Lung microvascular endothelial cell (primary cell): ENCODE data around the gene ADARB2. TPM values are rescaled to one million over a fixed set of nuclear protein-coding genes. Genes with fewer than 3 reads are reported as not detected.
A peak's percentile ranks its signal among the peaks of the same experiment; 100 is the strongest.
"Not testable (repeated sequence)": the region's sequence is repeated elsewhere in the genome, so short reads cannot be mapped to it uniquely, and the experiment has no call there.

Source experiments
- DNase-seq, 2 donors: peaks; one replicate each; pipeline versions ENCODE4 v3.0.0 to v3.0.0-alpha.2; 2010; ENCODE audit warnings: low read depth in 2 of 2
- total RNA-seq: library from RNA; depleted of rRNA; stranded (reverse); fragments of >200 nt; gene quantifications from 2 replicates; pipeline ENCODE4 v1.2.1, GENCODE V29; 2014

ADARB2 gene
- total RNA-seq, 1 donor from 2014 or later: 2.0 TPM

DNA sequence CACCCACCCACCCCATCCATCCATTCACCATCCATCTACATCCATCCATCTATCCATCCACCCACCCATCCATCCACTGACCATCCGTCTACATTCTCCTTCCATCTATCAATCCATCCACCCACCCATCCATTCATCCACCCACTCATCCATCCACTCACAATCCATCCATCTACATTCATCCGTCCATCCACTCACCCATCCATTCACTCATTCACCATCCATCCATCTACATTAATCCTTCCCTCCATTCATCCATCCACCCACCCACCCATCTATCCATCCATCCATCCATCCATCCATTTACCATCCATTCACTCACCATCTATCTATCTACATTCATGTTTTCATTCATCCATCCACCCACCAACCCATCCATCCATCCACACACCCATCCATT is 292.5 kb downstream of the ADARB2 start:
- DNase-seq: no peak

DNA sequence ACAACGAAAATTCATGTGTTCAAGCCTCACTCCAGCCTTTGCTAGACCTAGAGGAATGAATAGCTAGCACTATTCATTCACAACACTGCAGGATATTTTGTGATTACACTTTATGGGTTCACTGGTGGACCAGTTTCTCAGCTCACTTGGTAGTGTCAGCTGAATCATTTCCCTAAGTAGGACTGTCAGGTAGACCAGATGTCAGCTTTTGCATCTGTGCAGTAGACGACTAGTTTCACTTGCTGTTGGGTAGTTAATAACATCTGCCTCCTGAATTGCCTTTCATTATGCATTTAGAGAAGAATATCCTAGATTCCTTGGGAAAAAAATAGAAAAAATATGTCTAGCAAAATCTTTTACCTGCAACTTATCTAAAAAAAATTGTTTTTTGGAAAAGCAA is 296.4 kb downstream of the ADARB2 start:
- DNase-seq: no peak

DNA sequence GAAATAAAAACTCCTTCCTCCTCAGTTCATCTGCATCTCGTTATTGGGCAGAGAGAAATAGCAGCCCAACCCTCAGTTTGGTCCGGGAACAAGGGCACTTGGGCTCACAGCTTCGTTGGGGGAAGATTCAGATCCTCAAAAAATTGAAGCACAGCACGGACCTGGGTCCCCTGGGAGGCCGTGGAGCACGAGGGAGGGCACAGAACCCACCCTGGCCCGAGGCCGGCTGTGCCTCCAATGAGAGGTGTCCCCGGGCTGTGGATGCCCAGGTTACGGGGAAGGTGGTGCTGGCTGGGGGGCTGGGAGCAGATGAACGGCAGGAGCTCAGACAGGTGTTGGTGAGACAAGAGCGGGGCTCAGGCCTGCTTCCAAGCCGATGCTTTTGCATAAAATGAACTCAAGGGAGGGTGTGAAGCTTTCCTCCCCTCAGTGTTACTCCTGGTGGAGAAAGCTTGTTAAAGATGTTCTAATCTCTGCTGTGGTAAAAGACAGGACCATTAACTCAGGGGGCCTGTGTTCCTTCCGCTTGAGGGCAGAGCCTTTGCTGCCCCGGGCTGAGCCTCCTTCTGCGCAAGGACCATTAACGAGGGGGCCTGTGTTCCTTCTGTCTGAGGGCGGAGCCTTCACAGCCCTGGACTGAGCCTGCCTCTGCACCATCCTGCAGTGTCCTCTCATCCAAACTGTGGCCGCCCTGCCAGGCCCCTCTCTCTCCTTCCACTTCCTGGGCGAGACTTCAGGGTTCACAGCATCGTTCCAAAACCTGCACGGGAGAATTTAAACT is 302.2 kb downstream of the ADARB2 start:
- DNase-seq: no peak

DNA sequence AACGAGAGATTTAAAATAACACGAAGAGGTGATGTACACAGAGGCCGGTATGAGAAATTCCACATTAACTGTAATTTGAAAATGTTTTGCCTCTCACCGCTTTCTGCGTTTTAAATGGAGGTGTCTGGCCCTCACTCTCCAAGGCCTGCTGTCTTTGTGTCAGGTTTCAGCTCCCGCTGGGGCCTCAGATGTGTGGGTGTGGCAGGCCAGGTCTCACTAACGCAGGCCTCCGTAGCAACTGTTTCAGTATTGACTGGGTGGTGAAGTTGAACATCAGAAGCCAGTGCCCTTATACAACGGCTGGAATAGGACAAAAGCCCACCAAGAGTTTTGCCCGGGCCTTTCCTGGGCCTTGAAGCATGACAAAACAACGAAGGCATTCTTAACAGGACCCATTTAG is 303.1 kb downstream of the ADARB2 start:
- no peak for DNase-seq

DNA sequence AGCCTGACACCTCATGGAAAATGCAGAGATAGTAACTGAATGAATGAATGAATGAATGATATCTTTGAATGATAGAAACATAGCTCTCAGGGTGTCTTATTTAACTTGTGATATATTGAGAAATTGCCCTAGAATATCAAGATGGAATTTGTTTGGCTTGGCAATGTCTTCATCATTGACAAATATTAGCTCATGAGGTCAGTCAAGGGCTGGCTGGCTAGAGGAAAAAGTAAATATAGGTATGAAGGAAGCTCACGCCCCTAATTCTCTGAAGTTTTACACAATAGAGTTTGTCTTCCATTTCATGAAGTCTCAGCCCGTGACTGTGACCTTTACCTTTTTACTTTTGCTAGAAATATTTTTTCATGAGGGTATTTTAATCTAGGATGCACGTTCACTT is 305.2 kb downstream of the ADARB2 start:
- DNase-seq: no peak

DNA sequence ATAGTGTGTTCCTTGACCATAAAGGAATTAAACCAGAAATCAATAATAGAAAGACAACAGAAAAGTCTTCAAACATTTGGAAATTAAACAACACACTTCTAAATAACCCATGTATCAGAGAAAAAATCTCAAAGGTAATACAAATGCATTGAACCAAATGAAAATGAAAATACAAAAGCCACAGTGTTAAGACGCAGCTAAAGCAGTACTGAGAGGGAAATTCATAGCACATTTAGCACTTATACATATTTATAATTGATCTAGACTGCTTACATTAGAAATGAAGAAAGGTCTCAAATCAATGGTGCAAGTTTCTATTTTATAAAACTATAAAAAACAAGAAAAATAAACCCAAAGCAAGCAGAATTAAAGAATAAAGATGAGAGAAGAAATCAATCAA is 306.1 kb downstream of the ADARB2 start:
- no peak for DNase-seq

DNA sequence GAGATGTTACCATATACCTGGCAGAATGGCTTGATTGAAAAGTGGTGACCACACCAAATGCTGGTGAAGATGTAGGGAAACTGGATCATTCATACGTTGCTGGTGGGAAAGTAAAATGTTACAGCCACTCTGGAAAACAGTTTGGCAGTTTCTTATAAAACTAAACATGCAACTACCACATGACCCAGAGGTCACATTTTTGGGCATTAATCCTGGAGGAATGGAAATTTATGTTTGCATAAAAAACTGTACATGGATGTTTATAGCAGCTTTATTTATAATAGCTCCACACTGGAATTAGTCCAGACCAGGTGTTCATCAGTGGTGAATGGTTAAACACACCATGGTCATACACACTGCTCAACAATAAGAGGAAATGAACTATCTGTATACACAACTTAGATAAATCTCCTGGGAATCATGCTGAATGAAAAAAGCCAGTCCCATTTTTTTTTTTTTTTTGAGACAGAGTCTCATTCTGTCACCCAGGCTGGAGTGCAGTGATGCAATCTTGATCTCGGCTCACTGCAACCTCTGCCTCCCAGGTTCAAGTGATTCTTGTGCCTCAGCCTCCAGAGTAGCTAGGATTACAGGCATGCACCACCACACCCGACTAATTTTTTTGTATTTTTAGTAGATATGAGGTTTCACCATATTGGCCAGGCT is 309.7 kb downstream of the ADARB2 start:
- not testable (repeated sequence) for DNase-seq

DNA sequence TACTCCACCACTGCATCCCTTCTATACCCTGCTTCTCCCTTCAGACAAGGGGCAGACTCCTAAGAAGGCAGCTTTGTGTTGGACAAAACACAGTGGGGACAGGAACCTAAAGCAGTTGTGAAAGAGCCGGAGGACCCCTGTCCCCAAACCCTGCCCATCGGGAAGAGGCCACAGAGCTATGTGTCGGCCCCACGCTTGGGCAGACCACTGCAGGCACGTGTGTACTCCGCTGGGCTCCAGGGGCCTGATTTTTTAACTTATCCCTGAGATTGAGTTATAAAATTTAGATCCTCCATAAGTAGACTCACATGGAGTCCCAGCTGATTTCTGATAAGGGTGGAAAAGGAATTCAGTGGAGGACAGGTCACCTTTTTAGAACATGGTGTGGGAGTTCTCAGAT is 310.5 kb downstream of the ADARB2 start:
- DNase-seq: no peak

DNA sequence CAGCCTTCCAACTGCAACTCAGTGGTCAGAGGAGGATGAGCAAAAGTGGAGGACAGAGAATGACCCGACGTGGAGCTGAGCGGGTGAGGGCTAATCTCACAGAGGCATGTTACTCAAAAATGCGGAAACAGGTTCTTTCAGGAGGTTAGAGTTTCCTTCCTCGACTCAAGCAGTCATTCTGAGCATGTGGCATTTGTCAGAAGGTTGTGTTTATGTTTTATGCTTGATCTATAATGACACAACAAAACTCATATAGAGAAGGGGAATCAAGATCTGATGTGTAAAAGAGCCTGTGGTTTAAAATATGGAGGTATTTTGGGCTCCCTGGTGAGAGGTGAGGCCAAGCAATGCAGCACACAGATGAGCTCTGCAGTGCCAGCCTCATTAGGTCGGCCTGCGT is 311.4 kb downstream of the ADARB2 start:
- DNase-seq: no peak

DNA sequence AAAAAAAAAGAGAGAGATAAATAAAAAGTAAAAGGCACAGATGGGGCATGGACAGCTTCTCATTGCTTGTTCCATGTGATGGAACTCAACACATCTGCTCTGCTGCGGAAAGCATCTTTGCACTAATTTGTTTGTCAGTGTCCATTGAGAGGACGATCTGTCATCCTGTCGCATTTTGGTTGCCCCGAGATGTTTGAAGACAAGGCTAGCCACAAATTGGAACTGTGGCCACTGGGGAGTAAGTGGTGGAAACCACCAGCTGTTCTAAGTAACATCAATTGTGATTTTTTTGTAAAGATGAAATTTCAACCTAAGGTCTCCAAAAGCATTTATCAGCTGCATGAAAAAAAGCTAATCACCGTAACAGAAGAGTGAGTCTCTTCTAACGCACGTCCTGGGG is 312.7 kb downstream of the ADARB2 start:
- DNase-seq: no peak

DNA sequence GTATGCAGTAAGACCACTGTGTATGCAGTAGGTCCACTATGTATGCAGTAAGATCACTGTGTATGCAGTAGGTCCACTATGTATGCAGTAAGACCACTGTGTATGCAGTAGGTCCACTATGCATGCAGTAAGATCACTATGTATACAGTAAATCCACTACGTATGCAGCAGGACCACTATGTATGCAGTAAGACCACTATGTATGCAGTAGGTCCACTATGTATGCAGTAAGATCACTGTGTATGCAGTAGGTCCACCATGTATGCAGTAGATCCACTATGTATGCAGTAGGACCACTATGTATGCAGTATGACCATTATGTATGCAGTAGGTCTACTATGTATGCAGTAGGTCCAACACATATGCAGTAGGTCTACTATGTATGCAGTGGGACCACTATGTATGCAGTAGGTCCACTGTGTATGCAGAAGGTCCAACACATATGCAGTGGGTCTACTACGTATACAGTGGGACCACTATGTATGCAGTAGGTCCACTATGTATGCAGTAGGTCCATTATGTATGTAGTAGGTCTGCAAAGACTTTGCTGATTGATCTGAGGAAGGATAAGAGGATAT is 313.6 kb downstream of the ADARB2 start:
- no peak for DNase-seq

DNA sequence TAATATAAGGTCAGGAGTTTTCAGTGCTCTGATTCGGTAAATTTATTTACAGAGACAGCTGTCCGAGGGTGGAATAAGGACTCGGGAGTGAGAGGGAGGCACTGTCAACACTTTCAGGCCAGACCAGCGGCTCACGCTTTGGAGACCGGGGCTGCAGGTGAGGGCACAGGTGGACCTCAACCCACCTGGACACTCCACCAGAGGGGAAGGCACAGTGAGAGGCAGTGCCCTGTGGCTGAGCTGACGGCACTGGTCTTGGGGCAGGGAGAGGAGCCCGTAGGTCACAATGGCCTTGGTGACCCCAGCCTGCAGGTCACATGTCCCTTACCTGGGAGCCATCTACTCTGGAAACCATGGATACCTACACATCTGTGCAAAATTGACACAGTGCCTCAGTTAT is 315.1 kb downstream of the ADARB2 start:
- DNase-seq: no peak

DNA sequence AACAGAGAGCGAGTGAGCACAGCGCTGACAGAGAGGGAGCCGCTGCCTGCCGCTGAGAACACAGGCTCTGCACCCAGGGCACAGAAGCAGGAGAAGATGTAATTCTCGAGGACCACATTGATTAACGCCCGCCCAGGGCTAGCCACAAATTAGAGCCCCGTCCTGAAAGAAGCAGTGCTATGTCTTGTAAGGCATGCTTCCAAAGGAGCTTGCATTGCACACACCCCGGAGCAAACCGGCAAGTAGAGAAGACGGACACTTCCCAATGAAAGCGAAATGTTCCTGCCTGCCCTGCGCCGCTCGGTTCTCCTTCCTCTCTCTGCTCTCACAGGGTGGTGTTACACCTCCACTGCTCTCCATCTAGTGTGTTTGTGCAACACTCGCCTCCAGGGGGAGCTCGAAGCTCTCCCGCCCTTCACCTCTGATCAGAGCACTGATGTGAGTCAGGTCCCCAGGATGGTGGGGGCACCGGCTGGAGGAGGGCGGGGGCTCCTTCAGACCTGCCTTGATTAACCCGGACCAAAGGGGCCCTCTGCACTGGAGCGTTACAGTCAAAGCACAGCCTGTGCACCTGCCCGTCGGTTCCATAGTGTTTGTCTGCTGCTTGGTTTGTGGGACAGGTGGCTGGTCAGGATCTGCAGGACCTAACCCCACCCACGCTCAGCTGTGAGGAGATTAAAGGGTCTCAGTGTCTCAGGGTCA is 316.5 kb downstream of the ADARB2 start:
- peak; percentile 16 to 19 for DNase-seq

DNA sequence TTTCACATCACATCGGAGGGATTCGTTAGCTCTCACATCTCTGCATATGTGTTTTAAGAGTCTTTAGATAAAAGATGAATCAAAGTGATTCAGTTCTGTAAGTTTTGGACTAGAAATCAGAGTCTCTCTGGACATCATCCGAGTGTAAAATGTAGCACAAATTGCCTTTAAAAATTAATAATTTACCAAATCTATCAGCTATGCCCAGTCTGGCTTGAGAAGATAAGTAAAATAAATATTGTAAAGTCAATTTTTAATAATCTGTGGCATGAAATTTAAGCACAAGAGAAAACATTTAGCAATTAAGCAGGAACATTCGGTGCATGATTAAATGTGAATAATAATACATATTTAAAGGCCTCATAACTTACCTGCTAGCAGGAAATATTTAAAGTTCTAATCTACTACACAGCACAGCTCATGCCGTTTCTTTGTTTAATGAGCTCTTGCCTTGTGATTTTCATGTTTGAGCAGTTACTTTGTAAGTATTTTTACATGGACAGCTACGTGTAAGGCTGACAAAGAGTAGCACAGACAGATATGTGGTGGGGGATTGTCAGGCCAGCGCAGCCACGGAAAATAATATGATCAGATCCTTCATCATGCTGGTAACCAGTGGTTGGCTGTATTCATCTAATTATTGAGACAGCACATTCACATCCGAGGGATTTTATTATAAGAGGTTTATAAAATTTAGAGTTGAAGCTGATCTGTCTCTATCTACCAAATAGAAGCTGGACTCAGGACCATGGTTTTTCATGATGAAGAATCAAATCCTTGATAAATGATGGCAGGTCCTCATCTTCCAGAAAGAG is 317.3 kb downstream of the ADARB2 start:
- DNase-seq: no peak

DNA sequence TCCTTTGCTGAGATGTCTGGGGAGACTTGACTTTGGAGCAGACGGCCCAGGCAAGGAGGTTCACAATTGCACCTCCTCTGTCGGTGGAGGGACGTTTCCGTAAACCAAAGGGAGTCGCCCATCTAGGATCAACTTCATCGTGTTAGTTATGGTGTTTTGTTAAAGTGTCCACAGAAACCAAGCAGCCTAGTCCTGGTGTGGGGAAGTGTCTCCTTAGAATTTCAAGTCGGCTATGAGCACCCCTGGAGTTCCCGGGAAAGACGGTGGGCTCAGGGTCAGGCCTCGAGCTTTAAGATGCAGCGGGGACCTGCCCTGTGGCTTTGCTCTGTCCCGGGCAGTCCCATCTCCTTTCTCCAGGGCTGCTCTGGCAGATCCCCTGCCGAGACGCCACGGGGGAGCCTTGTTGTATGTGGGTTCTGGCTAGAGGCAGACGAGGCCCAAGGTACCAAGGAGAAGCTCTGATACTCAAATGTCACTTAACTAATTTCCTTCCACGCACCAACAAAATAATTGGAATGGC is 319.2 kb downstream of the ADARB2 start:
- no peak for DNase-seq

DNA sequence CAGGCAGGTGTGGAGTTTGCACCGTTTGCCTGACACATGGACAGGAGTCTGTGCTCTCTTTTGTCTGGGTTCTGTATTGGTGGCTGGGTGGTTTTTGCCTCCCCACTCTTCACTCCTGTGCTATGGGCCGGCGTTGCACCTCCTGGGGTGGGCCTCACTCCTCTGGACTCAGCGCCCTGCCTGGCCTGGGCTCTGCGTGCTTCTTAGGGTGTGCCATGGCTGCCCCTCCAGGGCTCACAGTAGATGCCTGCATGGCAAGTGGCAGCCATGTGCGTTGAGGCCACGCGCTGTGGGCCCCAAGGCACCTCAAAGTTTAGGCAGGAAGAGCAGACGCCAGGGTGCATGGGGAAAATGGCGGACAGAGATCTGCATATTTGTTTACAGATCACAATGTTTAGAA is 319.8 kb downstream of the ADARB2 start:
- DNase-seq: no peak

DNA sequence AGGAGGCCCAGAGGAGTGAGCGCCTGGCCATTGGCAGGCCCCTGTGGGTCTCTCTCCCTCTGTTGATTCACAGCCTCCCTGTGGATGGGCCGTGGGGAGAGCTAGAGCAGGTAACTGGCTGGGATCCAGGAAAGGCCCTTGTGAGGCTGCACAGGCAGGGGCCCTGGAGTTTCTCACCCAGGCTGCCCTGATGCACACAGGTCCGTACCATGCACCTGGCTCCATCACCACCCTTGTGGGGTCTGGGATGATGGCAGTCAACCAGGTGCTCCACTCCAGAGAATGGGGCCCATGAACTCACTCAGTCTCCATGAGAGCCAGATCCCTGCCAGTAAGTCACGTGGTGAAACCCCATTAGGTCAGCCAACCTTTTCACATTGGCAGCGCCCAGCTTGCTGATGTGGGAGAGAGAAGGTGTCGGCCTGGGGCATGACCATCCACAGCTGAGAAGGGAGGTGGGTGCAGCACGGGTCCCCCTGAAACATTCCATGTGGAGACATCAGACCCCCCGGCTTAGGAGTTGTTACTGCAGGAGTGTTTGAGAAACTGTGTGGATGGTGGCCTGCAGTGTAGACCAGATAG is 320.8 kb downstream of the ADARB2 start:
- no peak for DNase-seq

DNA sequence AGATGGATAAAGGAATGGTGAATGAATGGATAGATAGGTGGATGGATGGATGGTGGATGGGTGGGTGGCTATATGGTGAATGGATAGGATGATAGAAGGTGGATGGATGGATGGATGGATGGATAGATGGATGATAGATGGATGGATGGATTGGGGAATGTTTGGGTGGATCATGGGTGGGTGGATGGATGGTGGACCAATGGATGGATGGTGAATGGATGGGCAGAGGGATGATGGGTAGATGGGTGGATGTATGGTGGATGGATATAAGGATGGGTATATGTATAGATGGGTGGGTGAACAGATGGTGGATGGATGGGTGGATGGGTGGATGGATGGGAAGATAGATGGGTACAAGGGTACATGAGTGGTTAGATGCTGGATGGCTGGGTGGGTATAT is 322.4 kb downstream of the ADARB2 start:
- DNase-seq: no peak

DNA sequence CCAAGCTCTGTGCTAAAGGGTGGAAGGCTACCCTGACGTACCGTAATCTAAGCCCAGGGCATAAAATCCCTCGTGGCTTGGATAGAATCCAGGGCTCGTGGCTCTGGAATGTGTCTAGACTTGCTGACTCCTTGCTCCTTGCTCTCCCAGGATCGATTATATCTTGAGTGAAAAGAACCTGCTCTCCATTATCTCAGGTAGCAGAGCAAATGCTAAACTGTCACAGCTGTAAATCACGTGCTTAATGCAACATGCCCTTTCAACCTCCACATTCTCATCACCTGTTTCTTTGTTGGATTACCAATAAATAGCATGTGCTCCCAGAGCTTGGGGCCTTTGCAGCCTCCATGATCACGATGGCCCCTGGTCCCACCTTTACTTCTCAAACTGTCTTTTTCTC is 323.0 kb downstream of the ADARB2 start:
- not testable (repeated sequence) for DNase-seq

DNA sequence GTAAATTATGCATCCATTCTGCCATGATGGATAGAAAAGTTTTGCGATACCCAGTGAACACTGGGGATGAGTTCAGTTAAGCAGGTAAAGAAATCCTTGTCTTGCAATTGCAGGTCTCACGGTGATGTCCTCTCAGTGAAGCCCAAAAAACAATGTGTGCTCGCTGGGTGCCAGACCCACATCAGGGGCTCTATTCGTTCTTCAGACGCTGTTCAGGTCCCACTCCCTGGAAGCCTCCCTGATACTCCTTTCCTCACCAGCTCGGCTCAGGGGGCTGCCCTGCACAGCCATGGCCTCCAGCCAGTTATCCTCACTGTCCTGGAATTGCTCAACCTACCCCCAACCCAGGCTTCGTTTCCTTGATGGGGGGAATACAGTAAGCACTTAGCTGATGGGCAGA is 323.5 kb downstream of the ADARB2 start:
- no peak for DNase-seq

DNA sequence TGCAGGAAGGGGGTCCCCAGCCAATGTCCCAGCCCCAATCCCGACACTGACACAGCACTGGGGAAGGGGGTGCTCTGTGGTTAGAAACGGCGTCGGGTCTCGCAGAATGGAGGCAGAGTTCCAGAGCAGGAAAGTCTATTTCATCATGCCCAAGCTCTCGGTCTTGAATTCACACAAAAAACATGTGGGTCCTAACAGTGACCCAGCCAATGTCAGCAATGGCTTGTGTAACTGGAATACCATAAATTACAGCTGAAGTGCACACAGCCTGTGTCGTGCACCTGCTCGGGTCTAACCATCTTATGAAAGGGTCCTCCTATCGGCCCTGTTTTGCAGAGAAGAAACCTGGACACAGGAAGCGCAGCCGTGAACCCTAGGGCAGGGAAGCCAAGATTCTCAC is 324.1 kb downstream of the ADARB2 start:
- no peak for DNase-seq
